ENCODE data around the gene SVBP. TPM values are rescaled to one million over a fixed set of nuclear protein-coding genes. Genes with fewer than 3 reads are reported as not detected.

SVBP gene
- total and polyA plus RNA-seq, 2 of the 8 experiments (the other 6 are each of a cell fraction or from before 2014, with no cell fraction given): 29.7 to 30.2 TPM

DNA sequence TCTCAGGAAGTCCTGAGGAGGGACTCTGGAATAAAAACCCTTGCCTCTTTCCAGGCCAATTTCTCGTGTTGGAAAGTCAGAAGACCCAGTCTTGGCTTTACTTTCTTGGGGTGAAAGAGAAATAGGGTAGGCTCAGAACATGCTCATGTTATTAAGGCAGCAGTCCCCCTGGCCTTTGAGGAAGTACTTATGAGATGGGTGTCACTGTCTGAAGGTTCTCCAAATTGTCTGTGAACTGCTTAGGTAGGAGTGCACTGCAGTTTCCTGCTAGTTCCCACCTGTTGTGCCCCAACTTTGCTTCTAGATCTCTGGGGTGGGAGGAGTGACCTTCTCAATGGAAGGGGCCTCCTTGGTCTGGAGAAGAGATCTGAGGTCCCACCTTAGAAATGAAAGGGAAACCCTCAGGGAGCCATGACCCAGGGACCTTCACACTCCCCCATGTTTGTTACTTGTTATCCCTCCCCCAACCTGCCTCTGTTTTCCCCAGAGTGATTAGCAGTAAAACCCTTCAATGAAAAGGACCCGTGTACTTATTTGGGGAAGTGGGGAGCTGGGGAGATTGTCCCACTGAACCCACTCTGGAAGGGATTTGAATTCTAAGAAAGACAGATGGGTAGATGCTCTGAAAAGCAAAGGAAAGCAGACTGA, 34.9 kb upstream of the SVBP start:
- no peak overlapping the region for H3K9ac ChIP-seq (replicated peaks in 1 of 4; ENCODE audit: extremely low read depth in 1 of 4, low read depth in 3 of 4, low read length in 3 of 4)
- peaks cover 0 to 8% of the 10 kb centered on the region in 2 experiments; a peak in 2 of 4 replicates for H3K9me3 ChIP-seq (ENCODE audit: insufficient read depth in 2 of 2, low read depth in 1 of 2, low read length in 1 of 2)
- H2BK12ac ChIP-seq (ENCODE audit: low read depth, low read length): no peak overlapping the region
- H4K20me1 ChIP-seq (replicated peaks in 1 of 2; ENCODE audit: control insufficient read depth in 1 of 2, insufficient read depth in 2 of 2, low read length in 2 of 2): peaks cover 0 to 9% of the 10 kb centered on the region in 2 experiments
- FAIRE-seq (no peak), DNase-seq (ENCODE audit: low read depth in 1 of 2, low spot score in 2 of 2) (no peak)
- ChIA-PET POLR2A (ENCODE audit: partially characterized antibody) (interaction anchor here (1.1 to 1.6 kb wide), 2 partner anchors 21 to 700 kb away, joined by 3 read pairs; no protein-coding TSS in a partner anchor), CTCF (ENCODE audit: partially characterized antibody) (interaction anchor here (1.0 kb wide), 2 partner anchors 14 to 60 kb away, joined by 3 read pairs; no protein-coding TSS in a partner anchor)
- H3K79me1 ChIP-seq (ENCODE audit: low read depth, low read length): peaks cover 9% of the 10 kb centered on the region
- H3K23me2 ChIP-seq (ENCODE audit: low read depth, low read length): peaks cover 7% of the 10 kb centered on the region
- H3K4me3 ChIP-seq (ENCODE audit: extremely low read depth in 1 of 4, insufficient read depth in 2 of 4, low read depth in 3 of 4, low read length in 4 of 4): no peak overlapping the region
- H3K4me1 ChIP-seq (replicated peaks in 1 of 4; ENCODE audit: control insufficient read depth in 3 of 4, insufficient read depth in 4 of 4, low read length in 3 of 4): peaks cover 2 to 9% (median 5%) of the 10 kb centered on the region in 4 experiments; a peak in 6 of 7 replicates
- no peak overlapping the region for H2BK120ac ChIP-seq (replicated peaks; ENCODE audit: low read depth, low read length)
- H3K18ac ChIP-seq (ENCODE audit: extremely low read depth, low read length): no peak overlapping the region
- H2AFZ ChIP-seq (ENCODE audit: low read length): no peak overlapping the region
- 97% methylated on average over 2 of the region's 2 CpGs; no CpG with 5 or more reads in 1 of the 2 experiments for WGBS, 2 experiments (ENCODE audit: extremely low coverage in 1 of 2, insufficient coverage in 1 of 2, insufficient read length in 1 of 2, insufficient replicate concordance in 2 of 2, low coverage in 1 of 2, low lambda C conversion rate in 2 of 2, missing lambda C conversion rate in 1 of 2)
- H4K91ac ChIP-seq (replicated peaks; ENCODE audit: insufficient read length, low read length): no peak overlapping the region
- no peak overlapping the region for H3K56ac ChIP-seq (replicated peaks; ENCODE audit: insufficient read length, low read depth, low read length)
- no peak overlapping the region for H2BK15ac ChIP-seq (ENCODE audit: low read length)
- no peak overlapping the region for H3K23ac ChIP-seq (ENCODE audit: insufficient read length)
- H3K14ac ChIP-seq (ENCODE audit: insufficient read length): no peak overlapping the region
- no peak overlapping the region for H2BK20ac ChIP-seq (ENCODE audit: low read length)
- H3K79me2 ChIP-seq (ENCODE audit: control insufficient read depth in 1 of 2, insufficient read depth in 2 of 2, low read length in 2 of 2): peaks cover 11 to 18% of the 10 kb centered on the region in 2 experiments; a peak in 3 of 4 replicates
- H4K5ac ChIP-seq (ENCODE audit: insufficient read length, low read depth, low read length): no peak overlapping the region
- peaks cover 10 to 37% (median 24%) of the 10 kb centered on the region in 4 experiments; a peak in 6 of 8 replicates for H3K36me3 ChIP-seq (ENCODE audit: control insufficient read depth in 2 of 4, insufficient read depth in 4 of 4, low read length in 3 of 4)
- H3K4me2 ChIP-seq (ENCODE audit: insufficient read depth in 1 of 2, low read depth in 2 of 2, low read length in 2 of 2): no peak overlapping the region
- H3K4ac ChIP-seq (replicated peaks; ENCODE audit: insufficient read length, low read depth, low read length): no peak overlapping the region
- H3K27me3 ChIP-seq (replicated peaks in 1 of 4; ENCODE audit: control insufficient read depth in 3 of 4, extremely low read depth in 1 of 4, insufficient read depth in 3 of 4, low read length in 3 of 4): no peaks in the 10 kb centered on the region
- H2BK5ac ChIP-seq (ENCODE audit: low read depth, low read length): no peak overlapping the region
- no peak overlapping the region for H3K27ac ChIP-seq (ENCODE audit: low read depth, low read length)
- no peak overlapping the region for H4K8ac ChIP-seq (ENCODE audit: extremely low read depth, insufficient read depth, low read length)
- no peak overlapping the region for H2AK5ac ChIP-seq (ENCODE audit: low read depth, low read length)
- TF ChIP-seq GTF2F1 (IDR thresholded peaks at IDR 0.05; ENCODE audit: borderline replicate concordance, low read depth, low read length): no peak
- TF ChIP-seq, protein P1, sequence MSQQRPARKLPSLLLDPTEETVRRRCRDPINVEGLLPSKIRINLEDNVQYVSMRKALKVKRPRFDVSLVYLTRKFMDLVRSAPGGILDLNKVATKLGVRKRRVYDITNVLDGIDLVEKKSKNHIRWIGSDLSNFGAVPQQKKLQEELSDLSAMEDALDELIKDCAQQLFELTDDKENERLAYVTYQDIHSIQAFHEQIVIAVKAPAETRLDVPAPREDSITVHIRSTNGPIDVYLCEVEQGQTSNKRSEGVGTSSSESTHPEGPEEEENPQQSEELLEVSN (IDR thresholded peaks at IDR 0.05): no peak
- no peak for TF ChIP-seq ASH2L (IDR thresholded peaks at IDR 0.05; ENCODE audit: low read length)
- TF ChIP-seq PHF8 (conservative IDR thresholded peaks at IDR 0.05; ENCODE audit: low read depth, low read length): no peak
- no peak for TF ChIP-seq RAD21 (IDR thresholded peaks at IDR 0.05 in 1 of 2, conservative IDR thresholded peaks at IDR 0.05 in 1 of 2; ENCODE audit: low read depth in 2 of 2, low read length in 2 of 2)
- TF ChIP-seq CHD2 (IDR thresholded peaks at IDR 0.05; ENCODE audit: low read length): no peak
- TF ChIP-seq NANOG (IDR thresholded peaks at IDR 0.05; ENCODE audit: insufficient read depth, low read depth, low read length, poor library complexity, severe bottlenecking): no peak
- TF ChIP-seq GABPA (IDR thresholded peaks at IDR 0.05; ENCODE audit: borderline replicate concordance, insufficient read depth, low read length): no peak
- no peak for TF ChIP-seq RNF2 (IDR thresholded peaks at IDR 0.05; ENCODE audit: borderline replicate concordance, low read depth, low read length, missing control alignments, poor library complexity, severe bottlenecking)

All from H1 (cell line).